ENCODE data around the gene THUMPD2.
"Not testable (repeated sequence)": the region's sequence is repeated elsewhere in the genome, so short reads cannot be mapped to it uniquely, and the experiment has no call there.

The THUMPD2 gene

DNA sequence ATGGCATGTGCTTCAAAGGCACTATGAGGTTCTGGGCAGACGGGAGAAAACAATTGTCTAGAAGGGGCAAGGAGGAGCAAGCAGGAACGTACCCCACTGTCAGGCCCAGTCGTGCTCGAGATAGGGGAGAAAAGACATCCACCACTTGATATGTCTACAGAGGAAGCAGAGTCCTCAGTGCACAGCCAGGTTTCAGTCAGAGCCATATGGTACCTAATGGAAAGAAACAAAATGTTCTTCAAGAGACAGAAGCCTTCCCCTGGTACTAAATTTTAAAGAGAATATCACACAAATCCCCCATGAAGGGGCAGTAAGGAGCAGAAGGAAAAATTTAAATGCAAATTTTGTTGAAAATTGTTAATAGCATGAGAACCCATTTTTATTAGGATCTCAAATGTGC lies 21.9 kb downstream of the THUMPD2 start:
- DNase-seq (ENCODE audit: low spot score): no peak

DNA sequence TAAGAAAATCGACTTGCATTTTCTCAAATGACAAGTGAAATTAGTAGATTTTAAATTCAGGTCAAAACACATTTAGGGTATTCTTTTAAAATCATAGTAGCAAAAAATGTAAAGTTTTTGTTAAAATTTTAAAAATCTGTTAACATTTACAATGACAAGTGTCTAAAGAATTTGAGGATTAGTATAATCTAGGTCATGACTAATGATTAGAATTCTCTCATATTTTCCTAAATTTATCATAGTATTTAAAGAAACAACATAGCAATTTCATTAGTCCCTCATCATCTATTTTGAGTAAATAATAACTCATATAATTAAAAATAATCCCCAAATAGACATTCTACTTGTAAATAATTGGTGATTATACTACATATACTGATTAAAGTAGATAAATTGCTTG lies 23.6 kb downstream of the THUMPD2 start:
- DNase-seq (ENCODE audit: low spot score): no peak

DNA sequence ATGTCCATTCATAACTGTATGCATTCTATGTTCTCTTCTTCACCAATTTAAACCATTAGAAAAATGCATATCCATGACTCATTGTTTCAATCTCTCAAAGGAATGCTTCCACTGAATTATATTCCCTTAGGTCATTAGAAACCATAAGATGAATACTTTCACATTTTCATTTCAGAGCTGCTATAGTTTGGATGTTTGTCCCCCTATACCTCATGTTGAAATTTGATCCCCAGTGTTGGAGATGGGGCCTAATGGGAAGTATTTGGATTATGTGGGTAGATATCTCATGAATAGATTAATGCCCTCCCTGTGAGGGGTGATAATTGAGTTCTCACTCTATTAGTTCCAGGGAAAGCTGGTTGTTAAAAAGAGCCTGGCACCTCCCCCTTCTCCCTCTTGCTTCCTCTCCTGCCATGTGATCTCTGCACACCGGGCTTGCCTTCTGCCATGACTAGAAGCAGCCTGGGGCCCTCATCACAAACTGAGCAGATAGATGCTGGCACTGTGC lies 35.7 kb downstream of the THUMPD2 start:
- peak; percentile 3 for DNase-seq (ENCODE audit: low spot score)

DNA sequence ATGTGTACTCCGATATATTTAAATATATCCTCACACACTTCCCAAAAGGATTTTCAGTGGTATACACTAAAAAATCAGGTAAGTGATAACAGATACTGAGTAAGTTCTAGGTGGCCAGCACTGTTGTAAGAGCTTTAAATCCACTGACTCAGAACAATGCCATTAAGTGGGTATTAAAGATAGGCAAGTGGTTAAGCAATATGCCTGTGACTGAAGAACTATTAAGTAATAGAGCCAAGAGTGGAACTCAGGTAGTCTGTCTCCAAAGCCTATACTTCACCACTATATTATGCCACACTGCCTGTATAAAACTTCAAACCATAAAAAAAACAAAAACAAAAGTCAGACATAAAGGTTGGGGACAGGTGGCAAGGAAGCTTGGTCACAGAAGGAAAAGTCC lies 37.2 kb downstream of the THUMPD2 start:
- DNase-seq (ENCODE audit: low spot score): no peak

DNA sequence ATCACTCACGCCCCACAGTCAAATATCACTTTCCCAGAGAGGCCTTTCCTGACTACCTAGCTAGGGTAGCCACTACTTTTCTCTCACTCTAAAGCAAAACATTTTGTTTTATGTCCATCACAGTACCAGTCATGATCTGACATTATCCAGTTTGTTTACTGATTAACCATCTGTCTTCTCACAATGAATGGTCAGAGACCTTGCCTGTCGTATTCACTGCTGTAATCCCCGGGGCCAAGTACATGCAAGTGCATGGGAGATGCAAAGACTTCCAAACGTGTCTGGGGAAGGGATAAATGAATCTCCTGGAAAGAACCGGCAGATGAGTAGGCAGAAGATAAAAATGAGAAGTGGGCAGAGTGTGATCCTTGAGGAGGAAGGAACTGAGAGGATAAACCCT lies 39.7 kb downstream of the THUMPD2 start:
- DNase-seq (ENCODE audit: low spot score): no peak

DNA sequence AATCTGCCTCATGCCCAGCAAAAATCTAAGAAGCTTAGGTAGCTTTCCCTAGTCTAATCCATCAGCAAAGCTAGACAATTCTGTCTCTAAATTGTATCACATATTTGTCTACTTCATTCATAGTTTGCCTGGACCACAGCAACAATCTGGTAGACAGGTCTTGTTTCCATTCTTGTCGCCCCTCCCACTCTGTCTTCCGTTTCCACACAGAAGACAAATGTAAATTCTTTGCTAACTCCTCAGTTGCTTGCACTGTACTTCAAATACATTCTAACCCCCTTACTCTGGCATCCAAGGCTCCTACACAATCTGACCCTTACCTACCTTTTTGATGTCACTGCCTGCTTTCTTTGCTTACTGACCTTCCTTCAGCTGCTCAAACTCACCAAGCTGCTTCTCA lies 40.1 kb downstream of the THUMPD2 start:
- DNase-seq (ENCODE audit: low spot score): no peak

DNA sequence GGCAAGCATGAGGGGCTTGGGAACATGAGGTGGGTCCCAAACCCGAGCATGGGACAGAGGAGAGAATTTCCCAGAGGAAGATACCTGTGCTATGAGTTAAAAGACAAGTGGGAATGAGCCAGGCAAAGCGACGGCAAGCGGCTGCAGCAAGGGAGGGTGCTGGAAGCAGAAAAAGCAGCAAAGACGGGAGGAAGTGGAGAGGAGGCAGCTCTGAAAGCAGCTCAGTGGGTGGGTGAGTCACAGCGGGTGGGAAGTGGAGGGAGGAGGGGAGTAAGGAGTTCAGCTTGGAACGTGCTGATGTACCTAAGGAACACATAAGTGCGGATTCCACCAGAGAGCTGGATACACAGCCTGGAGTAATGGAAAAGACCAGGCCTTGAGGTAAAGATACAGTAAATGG lies 41.4 kb downstream of the THUMPD2 start:
- peak; percentile 56 for DNase-seq (ENCODE audit: low spot score)

DNA sequence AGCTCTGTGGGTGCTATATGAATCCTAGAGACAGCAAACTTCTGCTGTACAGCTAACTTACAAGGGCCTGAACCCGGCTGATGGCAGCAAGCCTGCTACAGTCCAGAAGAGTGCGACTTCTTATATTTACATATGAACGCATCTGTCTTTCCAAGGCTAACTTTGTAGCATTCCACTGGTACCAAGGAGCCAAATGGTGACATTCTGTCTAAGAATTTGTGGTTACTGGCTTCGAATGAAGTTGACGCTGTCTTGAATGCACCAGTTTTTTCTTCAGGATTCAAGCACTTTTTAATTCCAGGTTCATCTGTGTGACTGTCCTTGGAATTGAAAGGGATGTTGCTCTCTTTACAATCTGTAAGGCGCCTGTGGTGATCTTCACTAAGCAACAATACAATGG lies 42.4 kb downstream of the THUMPD2 start:
- DNase-seq (ENCODE audit: low spot score): peak; percentile 40

DNA sequence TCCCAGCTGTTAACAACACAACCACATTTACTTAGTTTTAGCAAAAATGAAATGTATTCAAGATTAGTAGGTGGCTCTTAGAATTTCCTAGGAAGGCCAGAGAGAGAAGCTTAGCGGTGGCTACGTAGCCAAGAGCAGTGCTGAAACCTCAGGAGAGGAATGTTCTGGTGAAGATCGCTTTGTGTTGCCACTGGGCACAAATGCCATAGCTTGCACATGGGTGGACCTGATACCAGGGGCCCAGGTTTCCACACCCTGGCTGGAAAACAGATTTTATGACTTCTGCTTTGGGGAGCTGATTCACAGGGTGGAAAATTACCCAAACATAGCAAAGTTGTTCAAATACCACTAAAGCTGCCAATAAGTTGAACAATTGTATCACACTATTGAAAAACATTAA lies 43.4 kb downstream of the THUMPD2 start:
- DNase-seq (ENCODE audit: low spot score): no peak

DNA sequence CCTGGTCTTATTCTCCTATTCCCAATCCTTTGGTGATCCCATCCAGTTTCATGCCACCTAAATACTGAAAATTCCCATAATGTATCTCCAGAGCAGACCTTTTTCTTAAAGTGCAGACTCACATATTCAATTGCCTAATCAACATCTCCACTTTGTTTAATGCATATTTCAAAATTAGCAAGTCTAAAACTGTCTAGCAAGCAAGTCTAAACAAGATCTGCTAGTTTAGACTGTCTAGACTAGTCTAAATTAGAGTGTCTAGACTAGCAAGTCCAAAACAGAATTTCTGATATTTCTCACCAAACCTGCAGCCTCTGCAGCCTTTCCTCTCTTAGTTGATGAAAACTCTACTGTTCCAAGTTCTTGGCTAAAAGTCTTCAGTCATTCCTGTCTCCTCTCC lies 44.6 kb downstream of the THUMPD2 start:
- no peak for DNase-seq (ENCODE audit: low spot score)

DNA sequence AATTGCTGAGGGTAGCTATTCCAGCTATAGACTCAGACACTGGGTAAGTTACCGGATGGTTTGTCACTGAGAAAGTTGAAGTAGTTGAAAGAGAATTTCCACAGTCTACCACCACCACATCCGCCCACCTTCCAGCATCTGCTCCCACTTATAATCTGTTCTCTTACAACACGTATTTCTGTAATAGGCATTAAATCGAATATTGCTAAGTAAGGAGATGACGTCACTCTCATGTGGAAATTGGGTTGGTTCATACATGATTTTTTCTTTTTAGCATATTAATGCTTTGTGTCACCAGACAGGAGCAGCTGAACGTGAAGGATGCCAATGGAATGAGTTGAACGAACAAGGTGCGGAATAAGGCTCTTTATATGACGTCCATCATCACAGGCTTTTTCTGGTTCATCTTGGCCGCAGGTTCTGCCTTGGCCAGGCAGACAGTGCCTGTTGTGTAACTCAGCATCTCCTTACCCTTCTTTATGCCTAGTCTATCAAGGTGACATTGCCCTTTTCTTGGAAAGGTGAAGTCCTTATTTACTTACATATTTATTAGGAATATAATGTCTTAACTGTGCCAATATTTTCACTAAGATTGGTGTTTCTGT lies 45.9 kb downstream of the THUMPD2 start:
- DNase-seq (ENCODE audit: low spot score): no peak

DNA sequence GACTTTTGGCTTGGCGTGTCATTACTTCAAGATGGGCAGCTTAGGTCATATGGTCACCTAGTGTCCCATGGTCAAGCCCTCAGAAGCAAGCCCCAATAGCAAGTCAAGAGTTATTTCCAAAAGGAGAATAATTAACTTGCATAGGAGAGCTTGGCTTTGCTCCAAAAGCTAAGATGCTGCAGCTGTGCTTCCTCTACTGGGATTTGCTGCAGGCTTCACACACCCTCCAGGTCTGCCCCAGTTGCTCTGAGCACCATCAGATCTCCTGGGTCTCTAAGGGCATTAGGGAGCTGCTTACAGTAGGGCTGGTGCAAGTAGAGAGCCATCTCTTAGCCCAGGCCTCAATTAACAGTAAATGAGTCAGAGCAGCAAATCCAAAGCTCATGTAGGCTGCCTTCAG lies 46.6 kb downstream of the THUMPD2 start:
- no peak for DNase-seq (ENCODE audit: low spot score)

DNA sequence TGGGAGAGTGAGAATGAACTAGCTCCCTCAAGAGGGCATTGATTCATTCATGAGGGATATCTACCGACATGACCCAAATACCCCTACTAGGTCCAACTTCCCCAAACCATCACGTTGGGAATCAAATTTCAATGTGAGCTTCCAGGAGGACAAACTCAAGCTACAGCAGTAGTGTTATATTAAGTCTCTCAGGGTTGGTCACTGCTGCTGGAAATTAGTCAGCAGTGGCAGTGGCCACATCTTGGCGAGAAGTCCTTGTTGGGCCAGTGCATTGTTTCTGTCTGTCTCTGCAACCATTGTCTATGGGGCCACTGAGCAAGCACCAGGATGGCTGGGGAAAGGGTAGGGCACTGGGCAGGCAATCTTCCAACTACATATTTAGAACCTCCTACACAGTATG lies 47.5 kb downstream of the THUMPD2 start:
- DNase-seq (ENCODE audit: low spot score): no peak

DNA sequence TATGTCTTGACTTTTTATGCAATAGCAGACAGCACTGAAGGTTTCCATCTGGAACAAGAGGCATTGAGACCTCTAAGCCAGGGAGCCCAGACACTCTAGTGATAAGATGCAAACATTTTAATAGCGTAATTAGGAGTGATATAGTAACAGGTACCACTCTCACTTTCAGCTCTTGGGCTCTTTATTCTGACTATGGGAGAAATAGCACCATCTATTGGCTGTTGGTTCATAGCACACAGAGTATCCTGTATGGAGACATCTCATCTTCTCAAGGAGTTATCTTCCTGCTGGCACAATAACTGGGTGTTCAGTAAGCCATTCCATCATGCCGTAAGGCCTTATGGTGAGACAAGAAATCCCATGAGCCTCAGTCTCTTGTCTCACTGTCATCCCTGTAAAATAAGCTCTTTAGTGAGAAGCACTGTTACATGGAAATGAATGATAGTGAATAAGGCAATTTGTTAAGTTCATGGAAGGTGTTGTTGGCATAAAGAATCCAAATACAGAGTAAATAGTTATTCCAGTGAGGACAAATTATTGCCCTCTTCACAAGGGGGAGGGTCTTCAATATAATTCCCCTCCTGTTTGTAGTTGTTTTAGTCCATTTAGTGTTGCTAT lies 48.3 kb downstream of the THUMPD2 start:
- DNase-seq (ENCODE audit: low spot score): peak; percentile 9

DNA sequence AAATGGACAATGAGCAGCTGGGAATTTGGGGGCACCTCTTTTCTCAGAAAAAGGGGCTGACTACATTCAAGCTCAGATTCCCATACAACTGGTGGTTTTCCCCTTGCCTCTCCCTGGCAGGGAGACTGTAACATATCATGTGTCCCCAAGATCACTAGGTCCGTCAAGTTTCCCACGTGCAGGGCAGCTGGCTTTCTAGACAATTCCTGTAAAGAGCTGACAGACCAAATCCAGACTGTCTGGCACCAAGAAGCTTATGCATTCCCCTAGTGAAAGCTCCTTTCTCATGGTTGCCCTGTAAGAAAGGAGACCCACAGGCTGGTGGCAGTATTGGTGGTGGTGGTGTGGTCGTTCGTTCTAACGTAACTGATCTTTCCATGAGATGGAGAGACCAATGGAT lies 48.8 kb downstream of the THUMPD2 start:
- DNase-seq (ENCODE audit: low spot score): no peak

DNA sequence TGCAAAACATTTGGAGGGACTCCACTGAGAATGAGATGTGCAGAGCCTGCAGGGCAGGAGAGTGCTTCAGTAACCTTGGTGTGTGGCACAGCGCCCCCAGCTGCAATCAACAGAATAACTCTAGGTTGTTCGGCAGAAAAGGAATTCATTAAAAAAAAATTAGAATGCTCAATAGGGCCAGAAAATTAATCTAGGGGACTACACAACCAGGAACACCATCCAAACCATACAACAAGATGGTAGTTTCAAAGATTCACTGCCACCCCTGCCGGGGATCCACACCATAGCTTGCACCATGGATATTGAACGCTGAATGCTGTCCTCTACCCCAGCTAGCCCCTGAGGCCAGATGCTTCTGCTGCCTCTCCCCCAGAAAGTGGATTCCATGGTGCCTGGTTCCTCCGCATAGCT lies 50.1 kb downstream of the THUMPD2 start:
- peak; percentile 9 for DNase-seq (ENCODE audit: low spot score)

DNA sequence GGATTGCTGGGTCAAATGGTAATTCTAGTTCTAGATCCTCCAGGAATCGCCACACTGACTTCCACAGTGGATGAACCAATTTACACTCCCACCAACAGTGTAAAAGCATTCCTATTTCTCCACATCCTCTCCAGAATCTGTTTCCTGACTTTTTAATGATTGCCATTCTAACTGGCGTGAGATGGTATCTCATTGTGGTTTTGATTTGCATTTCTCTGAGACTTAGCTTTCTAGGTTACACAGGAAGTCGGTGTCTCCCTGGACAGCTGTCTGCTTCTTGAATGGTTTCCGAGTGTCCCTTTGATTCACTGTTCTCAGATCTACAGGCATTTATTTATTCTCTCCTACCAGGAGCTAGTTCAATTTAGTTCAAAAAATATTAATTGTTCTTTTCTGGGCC lies 51.0 kb downstream of the THUMPD2 start:
- not testable (repeated sequence) for DNase-seq (ENCODE audit: low spot score)

DNA sequence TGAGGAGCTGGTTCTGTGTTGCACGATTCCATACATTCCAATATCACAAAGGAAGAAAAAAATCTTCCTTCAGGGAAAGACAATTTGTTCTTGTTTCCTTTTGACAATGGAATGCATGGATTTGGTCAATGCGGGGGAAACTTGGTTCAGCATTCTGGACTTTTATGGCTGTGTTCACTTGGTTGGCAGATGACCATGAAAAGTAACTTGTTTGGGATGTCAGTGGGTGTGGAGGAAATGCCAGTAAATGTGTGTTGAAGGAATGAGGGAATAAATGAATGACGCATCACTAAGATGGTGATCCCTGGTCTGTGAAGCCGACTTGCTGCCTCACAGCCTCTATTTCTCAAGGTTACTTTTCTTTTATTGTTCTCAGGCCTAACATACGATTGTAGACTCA lies 53.7 kb downstream of the THUMPD2 start:
- DNase-seq (ENCODE audit: low spot score): no peak

DNA sequence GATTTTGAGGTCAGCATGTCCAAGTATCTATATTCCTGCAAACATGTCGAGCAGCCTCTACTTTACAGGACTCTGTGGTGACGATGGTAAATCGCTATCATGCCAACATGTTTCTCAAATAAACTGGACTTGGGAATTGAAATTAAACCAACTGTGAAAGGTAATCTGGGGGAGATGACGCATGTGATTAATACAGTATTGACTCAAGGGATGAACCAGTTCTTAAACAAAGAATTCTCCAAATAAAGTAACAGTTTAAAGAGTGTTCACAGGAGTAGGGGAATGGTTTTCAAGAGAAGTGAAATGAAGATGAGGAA lies 54.3 kb downstream of the THUMPD2 start:
- DNase-seq (ENCODE audit: low spot score): no peak

DNA sequence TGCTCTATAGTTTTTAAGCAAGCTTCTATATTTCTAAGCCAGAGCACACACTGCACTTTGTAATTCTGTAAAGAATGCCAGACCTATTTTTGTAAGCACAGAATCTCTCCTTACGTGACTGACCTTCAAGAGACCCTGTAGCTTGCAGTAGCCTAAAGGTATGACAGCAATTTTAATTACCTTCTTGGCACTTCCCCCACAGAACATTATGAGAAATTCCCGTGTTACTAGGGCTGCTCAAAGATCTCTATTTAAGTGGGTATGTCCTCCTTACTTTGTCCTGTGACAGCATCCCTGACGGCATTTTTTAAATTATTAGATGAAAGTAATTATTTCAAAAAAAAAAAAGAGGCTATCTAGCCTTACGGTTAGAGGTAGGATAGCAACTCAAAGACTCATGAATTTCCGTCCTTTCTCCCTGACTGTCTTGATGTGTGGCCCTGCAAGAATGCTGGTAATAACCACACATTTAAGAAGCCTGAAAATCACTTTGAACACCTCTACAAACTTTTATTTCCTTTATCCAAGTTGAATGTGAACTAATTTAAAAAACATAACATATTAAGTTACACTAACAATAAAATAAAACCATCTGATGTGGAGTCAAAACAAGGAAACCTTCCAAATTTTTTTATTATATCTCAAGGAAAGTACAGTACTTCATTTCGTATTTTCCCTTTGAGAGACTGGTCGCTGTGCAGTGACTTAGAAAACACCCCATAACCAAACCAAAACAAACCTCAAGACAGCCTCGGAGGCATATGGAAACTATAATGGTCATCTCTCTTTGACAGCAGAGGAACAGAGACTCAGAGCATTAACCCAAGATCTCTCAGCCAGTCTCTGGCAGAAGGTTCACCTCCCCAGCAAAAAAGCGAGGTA lies 54.9 kb downstream of the THUMPD2 start:
- no peak for DNase-seq (ENCODE audit: low spot score)

DNA sequence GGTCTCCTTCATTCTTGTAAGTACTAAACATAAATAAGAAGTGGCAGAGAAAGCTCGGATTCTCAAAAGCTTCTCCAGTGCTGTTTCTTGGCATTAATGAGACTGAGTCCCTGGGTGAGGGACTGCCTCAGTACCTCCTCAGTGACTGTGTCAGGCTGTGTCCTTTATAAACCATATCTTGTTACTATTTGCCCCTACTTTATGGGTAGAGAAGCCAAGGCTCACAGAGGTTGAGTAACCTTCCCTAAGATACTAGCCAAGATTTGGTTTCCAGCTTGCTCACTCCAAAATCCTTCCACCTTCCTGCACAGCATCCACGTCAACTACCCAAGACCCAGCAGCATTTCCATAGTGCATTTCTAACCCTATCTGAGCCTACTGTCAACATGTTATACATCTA lies 55.6 kb downstream of the THUMPD2 start:
- DNase-seq (ENCODE audit: low spot score): no peak

DNA sequence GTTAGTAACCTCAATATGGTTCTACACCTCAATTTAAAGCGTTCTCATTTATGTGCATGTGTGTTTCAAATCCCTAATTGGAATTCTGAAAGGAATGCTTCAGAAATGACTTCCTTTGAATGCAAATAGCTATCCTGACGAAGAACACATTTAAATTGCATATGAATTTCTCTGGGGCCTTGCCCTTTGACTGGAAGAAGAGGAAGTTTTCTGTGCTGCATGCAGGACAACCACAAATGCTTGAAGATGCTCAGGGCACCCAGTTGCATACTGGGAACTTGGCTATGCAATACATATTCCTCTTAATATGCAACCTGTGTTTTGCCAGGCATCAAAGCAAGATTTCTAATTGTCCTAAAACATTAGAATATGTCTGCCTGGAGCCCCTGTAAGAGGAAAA lies 58.1 kb downstream of the THUMPD2 start:
- no peak for DNase-seq (ENCODE audit: low spot score)

DNA sequence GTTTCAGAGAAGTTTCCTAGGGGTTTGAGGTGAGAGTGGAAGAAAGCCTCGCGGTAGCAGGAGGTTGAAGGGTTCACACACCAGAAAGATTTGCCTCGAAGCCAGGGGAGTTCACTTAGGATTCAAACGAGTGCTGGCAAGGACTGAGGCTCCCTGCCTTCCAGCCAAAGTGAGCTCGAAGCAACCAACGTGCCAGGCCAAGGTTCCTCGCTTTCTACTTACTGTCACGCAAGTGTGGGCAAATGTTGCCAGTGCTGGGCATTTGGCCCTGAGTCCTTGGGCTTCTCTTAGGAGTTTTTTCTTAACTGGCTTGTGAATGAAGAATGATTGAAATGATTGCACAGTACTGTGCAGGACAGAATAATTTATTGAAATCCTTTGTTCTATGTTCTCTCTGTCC lies 59.7 kb downstream of the THUMPD2 start:
- DNase-seq (ENCODE audit: low spot score): no peak

All from hepatic stellate cell (primary cell).